ENCODE results near the gene RSAD1.

The RSAD1 gene

GRCh38 chr17:50517011-50517410, 38.4 kb downstream of the RSAD1 start:
- FAIRE-seq (no peak), DNase-seq (ENCODE audit: insufficient read length, low spot score) (no peak)

GRCh38 chr17:50517504-50518383, 39.1 kb downstream of the RSAD1 start:
- no peak for FAIRE-seq
- DNase-seq (ENCODE audit: insufficient read length, low spot score) = no peak

GRCh38 chr17:50518384-50519023, 39.8 kb downstream of the RSAD1 start:
- FAIRE-seq (no peak), DNase-seq (ENCODE audit: insufficient read length, low spot score) (no peak)

GRCh38 chr17:50519141-50519834, 40.6 kb downstream of the RSAD1 start:
- FAIRE-seq (no peak), DNase-seq (ENCODE audit: insufficient read length, low spot score) (no peak)

- FAIRE-seq (no peak), DNase-seq (ENCODE audit: insufficient read length, low spot score) (no peak)
Observed at GRCh38 chr17:50520483-50520882, 41.8 kb downstream of the RSAD1 start.

GRCh38 chr17:50521514-50521913, 42.9 kb downstream of the RSAD1 start:
- DNase-seq (ENCODE audit: insufficient read length, low spot score) (no peak), FAIRE-seq (no peak)

GRCh38 chr17:50522766-50523165, 44.1 kb downstream of the RSAD1 start:
- no peak for FAIRE-seq
- DNase-seq (ENCODE audit: insufficient read length, low spot score) = no peak

- DNase-seq (ENCODE audit: insufficient read length, low spot score) = no peak
- FAIRE-seq = no peak
Observed at GRCh38 chr17:50523208-50523607, 44.5 kb downstream of the RSAD1 start.

GRCh38 chr17:50524838-50525237, 46.2 kb downstream of the RSAD1 start:
- no peak for FAIRE-seq

GRCh38 chr17:50527155-50527762, 48.6 kb downstream of the RSAD1 start:
- FAIRE-seq = no peak
- DNase-seq (ENCODE audit: insufficient read length, low spot score) = no peak

More at GRCh38 chr17:50524838-50525237, 46.2 kb downstream of the RSAD1 start:
- DNase-seq (ENCODE audit: insufficient read length, low spot score) = no peak

GRCh38 chr17:50527949-50528474, 49.4 kb downstream of the RSAD1 start:
- no peak for FAIRE-seq
- DNase-seq (ENCODE audit: insufficient read length, low spot score) = no peak

- no peak for FAIRE-seq
- no peak for DNase-seq (ENCODE audit: insufficient read length, low spot score)
Observed at GRCh38 chr17:50529849-50530248, 51.2 kb downstream of the RSAD1 start.

GRCh38 chr17:50531428-50532025, 52.9 kb downstream of the RSAD1 start:
- FAIRE-seq (no peak), DNase-seq (ENCODE audit: insufficient read length, low spot score) (no peak)

- DNase-seq (ENCODE audit: insufficient read length, low spot score) = no peak
- no peak for FAIRE-seq
Observed at GRCh38 chr17:50532452-50533024, 53.9 kb downstream of the RSAD1 start, which contains the start of gene EPN3. Gene EPN3, plus strand, starts transcription at chr17:50532735. Its CDS starts 3,822 bp downstream, at chr17:50536557.

GRCh38 chr17:50533185-50533584, 54.5 kb downstream of the RSAD1 start:
- no peak for FAIRE-seq
- DNase-seq (ENCODE audit: insufficient read length, low spot score) = no peak

GRCh38 chr17:50533720-50534148, 55.1 kb downstream of the RSAD1 start:
- DNase-seq (ENCODE audit: insufficient read length, low spot score) (no peak), FAIRE-seq (no peak)

- FAIRE-seq (no peak), DNase-seq (ENCODE audit: insufficient read length, low spot score) (no peak)
Observed at GRCh38 chr17:50534222-50534978, 55.7 kb downstream of the RSAD1 start.

- FAIRE-seq (no peak), DNase-seq (ENCODE audit: insufficient read length, low spot score) (no peak)
Observed at GRCh38 chr17:50534979-50535326, 56.3 kb downstream of the RSAD1 start.

GRCh38 chr17:50535407-50535806, 56.7 kb downstream of the RSAD1 start:
- FAIRE-seq = no peak
- no peak for DNase-seq (ENCODE audit: insufficient read length, low spot score)

Measured in GM19239 (cell line).